GM21526 (cell line): ENCODE measurements around the gene C9orf85.
"Not testable (repeated sequence)": the region's sequence is repeated elsewhere in the genome, so short reads cannot be mapped to it uniquely, and the experiment has no call there.

ENCODE experiments used
- ATAC-seq: cut with Tn5 transposase; IDR thresholded peaks from one replicate; pipeline ENCODE4 v1.9.1; 2021; ENCODE audit warnings: moderate library complexity; ENCODE audit not compliant: unreplicated experiment, low FRiP score

Gene C9orf85

GRCh38 chr9:71937070-71937625, 25.7 kb downstream of the C9orf85 start:
- no peak for ATAC-seq

GRCh38 chr9:71937898-71938297, 26.5 kb downstream of the C9orf85 start:
- no peak for ATAC-seq

GRCh38 chr9:71941060-71941568, 29.7 kb downstream of the C9orf85 start:
- ATAC-seq: no peak

GRCh38 chr9:71941998-71942567, 30.6 kb downstream of the C9orf85 start:
- ATAC-seq: no peak

GRCh38 chr9:71944754-71945375, 33.4 kb downstream of the C9orf85 start:
- no peak for ATAC-seq

GRCh38 chr9:71954652-71955051, 43.2 kb downstream of the C9orf85 start:
- ATAC-seq: not testable (repeated sequence)

- ATAC-seq: peak; percentile 67
These were observed 44.0 kb downstream of the C9orf85 start for GRCh38 chr9:71955300-71955915.

- ATAC-seq: no peak
These were observed 50.9 kb downstream of the C9orf85 start for GRCh38 chr9:71962328-71962727.

GRCh38 chr9:71963471-71963996, 52.1 kb downstream of the C9orf85 start:
- ATAC-seq: not testable (repeated sequence)

- ATAC-seq: no peak
These were observed 54.0 kb downstream of the C9orf85 start for GRCh38 chr9:71965403-71965802.

GRCh38 chr9:71966601-71967000, 55.2 kb downstream of the C9orf85 start:
- ATAC-seq: no peak

GRCh38 chr9:71968541-71969090, 57.2 kb downstream of the C9orf85 start:
- no peak for ATAC-seq

GRCh38 chr9:71975833-71976232, 64.4 kb downstream of the C9orf85 start:
- ATAC-seq: no peak

GRCh38 chr9:71977003-71977402, 65.6 kb downstream of the C9orf85 start:
- no peak for ATAC-seq

- no peak for ATAC-seq
These were observed 69.1 kb downstream of the C9orf85 start for GRCh38 chr9:71980266-71981190.

GRCh38 chr9:71981944-71982343, 70.5 kb downstream of the C9orf85 start:
- no peak for ATAC-seq

- ATAC-seq: no peak
These were observed 73.0 kb downstream of the C9orf85 start for GRCh38 chr9:71984403-71984802.

- ATAC-seq: no peak
These were observed 73.4 kb downstream of the C9orf85 start for GRCh38 chr9:71984831-71985281.

GRCh38 chr9:71985297-71985911, 74.0 kb downstream of the C9orf85 start:
- ATAC-seq: no peak
